K562 (cell line): ENCODE data around the gene PTPRG. TPM values are rescaled to one million over a fixed set of nuclear protein-coding genes. Genes with fewer than 3 reads are reported as not detected.

ENCODE experiments used
- ATAC-seq: fragments of 200-7000 bp; cut with Tn5 transposase; 3 replicates; pipeline ENCODE4 v1.9.1; 2020; ENCODE audit warnings: moderate library complexity
- BruUV-seq: library from RNA; stranded (reverse); fragments of 400-500 nt; replicated peaks from 2 replicates; lab custom pipeline; 2021; lab: Mats Ljungman, UMichigan
- CTCF ChIA-PET: fragments of 300-600 bp; formaldehyde crosslinking; extraction: SDS; loops from one replicate; lab custom pipeline; 2021; ENCODE audit warnings: low intra/inter-chr PET ratio; lab: Yijun Ruan, JAX
- POLR2A ChIA-PET: fragments of 300-600, 350-650 bp; sonication (Branson Sonifier 250); formaldehyde crosslinking; extraction: SDS; loops from one replicate; lab custom pipeline; 2021; ENCODE audit warnings: antibody characterized with exemption, inconsistent platforms; lab: Yijun Ruan, JAX
- DNase-seq, 4 experiments: peaks; one replicate each; pipeline versions ENCODE4 v3.0.0 to v3.0.0-alpha.2; 2011 to 2018; ENCODE audit warnings: low spot score in 3 of 4, mixed read lengths in 3 of 4; ENCODE audit errors: extremely low read depth in 1 of 4
- FAIRE-seq: peaks from 2 replicates; lab custom pipeline; 2011; peaks lifted over from hg19 to GRCh38; lab: Jason Lieb, UNC
- H2AFZ ChIP-seq: 2 replicates; pipeline ENCODE4 v1.6.0; 2011; ENCODE audit warnings: low read depth, low read length, control low read depth, inconsistent platforms
- H3K27ac ChIP-seq: fragments of 200-600 bp; 3 replicates; pipeline ENCODE4 v1.8.0; 2011; ENCODE audit warnings: low read depth, mild to moderate bottlenecking, control low read depth, inconsistent platforms, low read length, moderate library complexity, mixed read lengths; ENCODE audit errors: extremely low read depth
- H3K27me3 ChIP-seq, 2 experiments: fragments of 300-600 bp in 1 of 2; 2 replicates in 1 of 2; 3 replicates in 1 of 2; pipeline versions ENCODE4 v1.6.0 to v1.8.0; 2011; ENCODE audit warnings: inconsistent platforms in 2 of 2, low read length in 2 of 2, mild to moderate bottlenecking in 1 of 2, mixed read lengths in 1 of 2, moderate library complexity in 1 of 2; ENCODE audit not compliant: control insufficient read depth in 2 of 2, insufficient read depth in 2 of 2
- H3K36me3 ChIP-seq: fragments of 300-600 bp; 3 replicates; pipeline ENCODE4 v1.8.0; 2011; ENCODE audit warnings: mild to moderate bottlenecking, low read length, inconsistent platforms; ENCODE audit not compliant: control insufficient read depth, insufficient read depth
- H3K4me1 ChIP-seq, 2 experiments: fragments of 200-600 bp in 1 of 2; replicated peaks in 1 of 2; 2 replicates in 1 of 2; 3 replicates in 1 of 2; pipeline versions ENCODE4 v1.5.1 to v1.8.0; 2011; ENCODE audit warnings: inconsistent platforms in 2 of 2, low read length in 2 of 2, mild to moderate bottlenecking in 1 of 2, mixed read lengths in 1 of 2, moderate library complexity in 1 of 2; ENCODE audit not compliant: control insufficient read depth in 2 of 2, insufficient read depth in 2 of 2
- H3K4me2 ChIP-seq: 2 replicates; pipeline ENCODE4 v1.6.1; 2011; ENCODE audit warnings: low read length, control low read depth, inconsistent platforms, mixed read lengths; ENCODE audit not compliant: insufficient read depth
- H3K4me3 ChIP-seq: fragments of 200-600 bp; sonication (generic), shearing (Covaris generic); 2 replicates; pipeline ENCODE4 v1.5.1; 2016; ENCODE audit warnings: control low read depth, inconsistent platforms
- H3K79me2 ChIP-seq: fragments of 200-600 bp; 3 replicates; pipeline ENCODE4 v1.8.0; 2011; ENCODE audit warnings: low read length, inconsistent platforms; ENCODE audit not compliant: control insufficient read depth, insufficient read depth
- H3K9ac ChIP-seq, 2 experiments: 2 replicates each; pipeline versions ENCODE4 v1.6.0 to v1.6.1; 2011; ENCODE audit warnings: low read depth in 2 of 2, low read length in 2 of 2, control low read depth in 1 of 2, inconsistent platforms in 1 of 2, mild to moderate bottlenecking in 1 of 2, mixed read lengths in 1 of 2; ENCODE audit not compliant: insufficient read depth in 1 of 2
- H3K9me1 ChIP-seq: one replicate; pipeline ENCODE4 v1.6.0; 2011; ENCODE audit warnings: inconsistent platforms, mild to moderate bottlenecking, low read length, moderate library complexity; ENCODE audit not compliant: control insufficient read depth, insufficient read depth
- H3K9me3 ChIP-seq: replicated peaks from 2 replicates; pipeline ENCODE4 v1.5.1; 2011; ENCODE audit warnings: low read depth, low read length, inconsistent platforms; ENCODE audit not compliant: control insufficient read depth, insufficient read depth
- H4K20me1 ChIP-seq: replicated peaks from 2 replicates; pipeline ENCODE4 v1.6.1; 2011; ENCODE audit warnings: low read length, inconsistent platforms, mixed read lengths; ENCODE audit not compliant: control insufficient read depth, insufficient read depth
- ERF ChIP-seq: fragments of 450-650 bp; formaldehyde crosslinking; IDR thresholded peaks from 2 replicates; pipeline ENCODE4 v1.4.0; 2020; ENCODE audit warnings: mild to moderate bottlenecking, mixed read lengths
- EWSR1 ChIP-seq: fragments of 450-650 bp; IDR thresholded peaks from 2 replicates; pipeline ENCODE4 v1.6.1; 2018; ENCODE audit warnings: borderline replicate concordance, mild to moderate bottlenecking, low read depth, moderate library complexity; ENCODE audit not compliant: partially characterized antibody
- HLTF ChIP-seq: fragments of 450-650 bp; IDR thresholded peaks from 2 replicates; pipeline ENCODE4 v1.6.1; 2016
- HNRNPUL1 ChIP-seq: fragments of 200-400 bp; formaldehyde crosslinking; IDR thresholded peaks from 2 replicates; pipeline ENCODE4 v1.6.1; 2017; ENCODE audit warnings: low read length
- POLR3A ChIP-seq: IDR thresholded peaks from 2 replicates; pipeline ENCODE4 v1.6.1; 2011; ENCODE audit warnings: borderline replicate concordance, mild to moderate bottlenecking, moderate library complexity; ENCODE audit not compliant: insufficient read length, insufficient read depth; ENCODE audit errors: extremely low read depth
- TCFL5 ChIP-seq: fragments of 250-450 bp; sonication (Bioruptor Pico); conservative IDR thresholded peaks from 2 replicates; pipeline ENCODE4 v1.6.1; 2021; ENCODE audit warnings: mild to moderate bottlenecking, moderate library complexity, matching md5 sums
- WHSC1 ChIP-seq: IDR thresholded peaks from one replicate; pipeline ENCODE4 v1.6.1; 2012; ENCODE audit warnings: low read length, control low read depth, inconsistent platforms
- WGBS: fragments of 100-300 bp; shearing (Covaris generic); methylation state at CpG from one replicate; pipeline ENCODE4 v1.1.6; 2016; ENCODE audit warnings: low coverage, mixed read lengths; ENCODE audit not compliant: insufficient coverage; ENCODE audit errors: missing lambda C conversion rate; 5-methylcytosine and 5-hydroxymethylcytosine counted together
- in situ Hi-C: fragments of 300-500 bp; cut with MboI; formaldehyde crosslinking; loops from 4 replicates; pipeline ENCODE4 v1.15.0; 2018; ENCODE audit warnings: inconsistent platforms, mixed read lengths
- intact Hi-C: fragments of 100-400 bp; cut with micrococcal nuclease; formaldehyde crosslinking; loops from 2 replicates; pipeline ENCODE4 v1.14.2; 2022
- polyA plus RNA-seq, 8 experiments: library from polyadenylated mRNA; depleted of rRNA in 4 of 8; stranded (reverse) in 5 of 8; unstranded in 3 of 8; fragments of >200 nt; fragmentation: Nextera tagmentation in 2 of 8; fragmentation: Illumina TruSeq in 1 of 8; extraction: Ambion mirVana in 2 of 8; extraction: Trizol in 1 of 8; gene quantifications; 2 replicates each; pipeline versions ENCODE4 v1.2.1 to v1.2.3, GENCODE V29; 2011 to 2014; ENCODE audit warnings: inconsistent platforms in 1 of 8, missing spikeins in 1 of 8
- total RNA-seq, 7 experiments: library from RNA; depleted of rRNA in 6 of 7; stranded (reverse); fragments of >200 nt in 6 of 7; fragmentation: Illumina TruSeq in 2 of 7; extraction: Trizol in 2 of 7; gene quantifications; 2 replicates each; pipeline versions ENCODE4 v1.2.1 to v1.2.3, GENCODE V29; 2011 to 2021; ENCODE audit warnings: low replicate concordance in 1 of 7
- TF ChIP-seq, protein P1 (sequence below): fragments of 250-450 bp; sonication (Bioruptor Pico); IDR thresholded peaks from 2 replicates; pipeline ENCODE4 v1.5.0; 2021

The PTPRG gene
- total and polyA plus RNA-seq, 9 of the 15 experiments (the other 6 are each of a cell fraction or from before 2014, with no cell fraction given) = 0.16 TPM; not detected in 8

DNA sequence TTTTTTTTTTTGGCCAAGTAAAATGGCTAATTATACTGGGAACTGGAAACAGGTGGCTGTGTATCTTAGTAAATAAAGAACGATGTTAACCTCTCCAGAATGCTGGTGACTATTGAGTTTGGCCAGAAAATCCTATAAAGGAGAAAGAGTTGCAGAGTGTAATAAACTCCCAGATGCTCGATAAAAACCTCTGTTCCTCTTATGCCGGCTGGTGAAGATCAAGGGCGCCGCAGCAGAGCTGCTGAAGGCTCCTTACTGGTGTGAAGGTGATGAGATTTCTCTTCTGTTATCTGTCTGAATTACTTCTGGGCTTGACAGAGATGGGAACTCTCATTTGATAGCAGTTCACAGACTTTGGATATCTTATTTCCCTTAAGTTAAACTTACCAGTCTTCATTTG lies 104.6 kb downstream of the PTPRG start:
- H3K79me2 ChIP-seq = no peaks in the 10 kb centered on the region

More for the DNA sequence above, 104.6 kb downstream of the PTPRG start:
- H2AFZ ChIP-seq = no peak overlapping the region
- H3K27ac ChIP-seq = no peak overlapping the region
- no peaks in the 10 kb centered on the region for H4K20me1 ChIP-seq
- H3K9me1 ChIP-seq = no peaks in the 10 kb centered on the region
- in situ Hi-C loops = no loop called here
- DNase-seq (no peak), FAIRE-seq (no peak)
- no peak overlapping the region for H3K4me3 ChIP-seq
- BruUV-seq = no TSS peak
- 1% methylated on average over 5 of the region's 5 CpGs for WGBS
- no peaks in the 10 kb centered on the region for H3K4me1 ChIP-seq
- no peak overlapping the region for H3K4me2 ChIP-seq
- H3K9me3 ChIP-seq = no peaks in the 10 kb centered on the region
- POLR2A ChIA-PET = no interaction called here
- intact Hi-C loops = no loop called here
- no peaks in the 10 kb centered on the region for H3K36me3 ChIP-seq
- no peak for TF ChIP-seq TCFL5 (CRISPR knock-in tag)
- no peak for TF ChIP-seq POLR3A
- TF ChIP-seq HNRNPUL1 = no peak
- TF ChIP-seq EWSR1 = no peak
- TF ChIP-seq WHSC1 = no peak
- TF ChIP-seq HLTF = no peak
- TF ChIP-seq, protein P1, sequence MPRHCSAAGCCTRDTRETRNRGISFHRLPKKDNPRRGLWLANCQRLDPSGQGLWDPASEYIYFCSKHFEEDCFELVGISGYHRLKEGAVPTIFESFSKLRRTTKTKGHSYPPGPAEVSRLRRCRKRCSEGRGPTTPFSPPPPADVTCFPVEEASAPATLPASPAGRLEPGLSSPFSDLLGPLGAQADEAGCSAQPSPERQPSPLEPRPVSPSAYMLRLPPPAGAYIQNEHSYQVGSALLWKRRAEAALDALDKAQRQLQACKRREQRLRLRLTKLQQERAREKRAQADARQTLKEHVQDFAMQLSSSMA (CRISPR knock-in tag) = no peak
- no peak for TF ChIP-seq ERF (CRISPR knock-in tag)
- TF ChIP-seq, all 486 proteins: peak for 0
- ATAC-seq = no peak
- CTCF ChIA-PET = no interaction called here
- no peak overlapping the region for H3K9ac ChIP-seq
- peaks cover 0 to 5% of the 10 kb centered on the region in 2 experiments; a peak in 1 of 5 replicates for H3K27me3 ChIP-seq
